Measurements from ENCODE around the gene UPK1B.

Gene UPK1B

GRCh38 chr3:119234610-119235009 is 61.2 kb downstream of the UPK1B start:
- H3K4me1 ChIP-seq (ENCODE audit: control insufficient read depth, insufficient read depth, low read length) = no peaks in the 10 kb centered on the region
- no peaks in the 10 kb centered on the region for H3K9me3 ChIP-seq (ENCODE audit: control insufficient read depth, insufficient read depth, low read depth, low read length)
- no peak overlapping the region for H3K4me3 ChIP-seq (ENCODE audit: low read depth, low read length)
- no peak for TF ChIP-seq KLF10 (tag by site-specific recombination; IDR thresholded peaks at IDR 0.05)
- TF ChIP-seq PRDM10 (tag by site-specific recombination; IDR thresholded peaks at IDR 0.05) = no peak
- no peak for TF ChIP-seq ZSCAN18 (tag by site-specific recombination; IDR thresholded peaks at IDR 0.05)
- TF ChIP-seq ZNF664 (tag by site-specific recombination; IDR thresholded peaks at IDR 0.05) = no peak
- TF ChIP-seq ZNF830 (tag by site-specific recombination; IDR thresholded peaks at IDR 0.05; ENCODE audit: low read depth) = no peak
- TF ChIP-seq ZNF214 (tag by site-specific recombination; IDR thresholded peaks at IDR 0.05; ENCODE audit: borderline replicate concordance) = no peak
- TF ChIP-seq ZBTB8A (tag by site-specific recombination; IDR thresholded peaks at IDR 0.05) = no peak
- no peak for TF ChIP-seq ZNF514 (tag by site-specific recombination; IDR thresholded peaks at IDR 0.05)
- no peak for TF ChIP-seq ZNF169 (tag by site-specific recombination; IDR thresholded peaks at IDR 0.05)
- no peak for TF ChIP-seq YY1 (tag by site-specific recombination; IDR thresholded peaks at IDR 0.05)
- no peak for TF ChIP-seq ZNF654 (tag by site-specific recombination; IDR thresholded peaks at IDR 0.05; ENCODE audit: low read depth)
- TF ChIP-seq ZNF561 (tag by site-specific recombination; IDR thresholded peaks at IDR 0.05; ENCODE audit: borderline replicate concordance) = no peak
- no peak for TF ChIP-seq ZNF138 (tag by site-specific recombination; IDR thresholded peaks at IDR 0.05; ENCODE audit: borderline replicate concordance)
- no peak for TF ChIP-seq ZNF571 (tag by site-specific recombination; IDR thresholded peaks at IDR 0.05)
- TF ChIP-seq ZNF677 (tag by site-specific recombination; IDR thresholded peaks at IDR 0.05) = no peak
- no peak for TF ChIP-seq ZNF248 (tag by site-specific recombination; IDR thresholded peaks at IDR 0.05)
- TF ChIP-seq ZNF112 (tag by site-specific recombination; IDR thresholded peaks at IDR 0.05) = no peak
- TF ChIP-seq ZFP37 (tag by site-specific recombination; IDR thresholded peaks at IDR 0.05) = no peak
- no peak for TF ChIP-seq ZNF558 (tag by site-specific recombination; IDR thresholded peaks at IDR 0.05)
- POLR2A ChIA-PET = no interaction called here
- H3K27ac ChIP-seq (ENCODE audit: extremely low read depth, low read depth, low read length) = no peak overlapping the region
- peaks cover 4 to 66% of the 10 kb centered on the region in 2 experiments; a peak in 2 of 3 replicates for H3K36me3 ChIP-seq (ENCODE audit: control insufficient read depth in 2 of 2, insufficient read depth in 1 of 2, low read length in 2 of 2)
- CTCF ChIA-PET = no interaction called here

GRCh38 chr3:119235151-119235550 is 61.8 kb downstream of the UPK1B start:
- TF ChIP-seq REPIN1 (tag by site-specific recombination; IDR thresholded peaks at IDR 0.05; ENCODE audit: low read depth) (no peak), ZNF221 (tag by site-specific recombination; IDR thresholded peaks at IDR 0.05; ENCODE audit: borderline replicate concordance) (no peak), ZNF292 (tag by site-specific recombination; IDR thresholded peaks at IDR 0.05; ENCODE audit: borderline replicate concordance, low read depth) (no peak), ZNF596 (tag by site-specific recombination; IDR thresholded peaks at IDR 0.05) (no peak), ZSCAN30 (tag by site-specific recombination; IDR thresholded peaks at IDR 0.05) (no peak), AEBP2 (tag by site-specific recombination; IDR thresholded peaks at IDR 0.05; ENCODE audit: borderline replicate concordance) (no peak), ZNF157 (tag by site-specific recombination; IDR thresholded peaks at IDR 0.05) (no peak), GLIS2 (tag by site-specific recombination; IDR thresholded peaks at IDR 0.05) (no peak), ZNF501 (tag by site-specific recombination; IDR thresholded peaks at IDR 0.05) (no peak), ZNF146 (tag by site-specific recombination; IDR thresholded peaks at IDR 0.05) (no peak), ZNF664 (tag by site-specific recombination; IDR thresholded peaks at IDR 0.05) (no peak)
- no peak overlapping the region for H3K4me3 ChIP-seq (ENCODE audit: low read depth, low read length)
- H3K4me1 ChIP-seq (ENCODE audit: control insufficient read depth, insufficient read depth, low read length) = no peaks in the 10 kb centered on the region
- CTCF ChIA-PET = no interaction called here
- H3K9me3 ChIP-seq (ENCODE audit: control insufficient read depth, insufficient read depth, low read depth, low read length) = no peaks in the 10 kb centered on the region
- POLR2A ChIA-PET = no interaction called here
- H3K27ac ChIP-seq (ENCODE audit: extremely low read depth, low read depth, low read length) = no peak overlapping the region
- peaks cover 4 to 60% of the 10 kb centered on the region in 2 experiments; a peak in 2 of 3 replicates for H3K36me3 ChIP-seq (ENCODE audit: control insufficient read depth in 2 of 2, insufficient read depth in 1 of 2, low read length in 2 of 2)
